SK-N-SH (cell line): ENCODE measurements around the gene OPA1.

Experiments used
- CTCF ChIP-seq: fragments of 200-600 bp; sonication (generic); IDR thresholded peaks from 2 replicates; pipeline ENCODE4 v1.6.1; 2017; ENCODE audit warnings: antibody characterized with exemption, mild to moderate bottlenecking, moderate library complexity
- EZH2phosphoT487 ChIP-seq: fragments of 200-600 bp; sonication (generic); IDR thresholded peaks from 2 replicates; pipeline ENCODE4 v1.6.1; 2017; ENCODE audit warnings: low read depth, mixed run types, mild to moderate bottlenecking, antibody characterized with exemption, moderate library complexity, borderline replicate concordance
- GABPA ChIP-seq: IDR thresholded peaks from 2 replicates; pipeline ENCODE4 v1.4.0; 2012; ENCODE audit warnings: low read depth, mild to moderate bottlenecking
- MAX ChIP-seq: IDR thresholded peaks from 2 replicates; pipeline ENCODE4 v1.4.0; 2012; ENCODE audit warnings: low read depth
- NFIC ChIP-seq: IDR thresholded peaks from 2 replicates; pipeline ENCODE4 v1.4.0; 2012; ENCODE audit warnings: borderline replicate concordance
- POLR2AphosphoS5 ChIP-seq: IDR thresholded peaks from 2 replicates; pipeline ENCODE4 v1.6.1; 2012; ENCODE audit warnings: low read depth, low read length
- RAD21 ChIP-seq: IDR thresholded peaks from 2 replicates; pipeline ENCODE4 v1.6.1; 2012; ENCODE audit warnings: mild to moderate bottlenecking, low read length
- REST ChIP-seq: IDR thresholded peaks from 2 replicates; pipeline ENCODE4 v1.6.1; 2012; ENCODE audit warnings: mild to moderate bottlenecking, low read depth, low read length, moderate library complexity
- RXRA ChIP-seq: IDR thresholded peaks from 2 replicates; pipeline ENCODE4 v1.4.0; 2012; ENCODE audit warnings: low read depth, mild to moderate bottlenecking, borderline replicate concordance

GRCh38 chr3:193729601-193730000, 136.6 kb downstream of the OPA1 start:
- no peak for TF ChIP-seq CTCF
- no peak for TF ChIP-seq EZH2phosphoT487
- no peak for TF ChIP-seq MAX
- TF ChIP-seq GABPA = no peak
- no peak for TF ChIP-seq NFIC
- no peak for TF ChIP-seq RXRA
- no peak for TF ChIP-seq POLR2AphosphoS5
- TF ChIP-seq REST = no peak
- no peak for TF ChIP-seq RAD21
